Psoas muscle (tissue), 8 donors: ENCODE data around the gene TNMD. TPM values are rescaled to one million over a fixed set of nuclear protein-coding genes. Genes with fewer than 3 reads are reported as not detected.

ENCODE experiments used
- ATAC-seq, 4 donors: fragments of 200-7000 bp; cut with Tn5 transposase; one replicate each; pipeline ENCODE4 v1.9.1; 2020; ENCODE audit warnings: moderate library complexity in 3 of 4, mild to moderate bottlenecking in 2 of 4
- DNase-seq, 2 donors: peaks; one replicate each; pipeline ENCODE4 v3.0.0-alpha.2; 2020
- H3K27ac ChIP-seq: fragments of 200-600 bp; one replicate; pipeline ENCODE4 v1.8.0; 2022
- H3K27me3 ChIP-seq, 3 donors: fragments of 200-600 bp in 1 of 3; one replicate each; pipeline versions ENCODE4 v1.6.1 to v1.8.0; 2013 to 2022; ENCODE audit warnings: low read length in 2 of 3, mild to moderate bottlenecking in 2 of 3, moderate library complexity in 1 of 3; ENCODE audit not compliant: insufficient read depth in 3 of 3
- H3K36me3 ChIP-seq, 2 donors: fragments of 200-600 bp in 1 of 2; one replicate each; pipeline versions ENCODE4 v1.6.1 to v1.8.0; 2013 to 2022; ENCODE audit warnings: low read depth in 1 of 2, mild to moderate bottlenecking in 1 of 2, moderate library complexity in 1 of 2; ENCODE audit not compliant: insufficient read depth in 1 of 2
- H3K4me1 ChIP-seq: fragments of 200-600 bp; one replicate; pipeline ENCODE4 v1.8.0; 2022
- H3K4me3 ChIP-seq: fragments of 200-600 bp; one replicate; pipeline ENCODE4 v1.8.0; 2022; ENCODE audit warnings: mild to moderate bottlenecking
- H3K9me3 ChIP-seq: fragments of 200-600 bp; one replicate; pipeline ENCODE4 v1.8.0; 2022
- WGBS, 3 donors: extraction: QIAGEN DNeasy Blood & Tissue Kit; methylation state at CpG; one replicate each; pipeline versions ENCODE4 v1.1.6 to v1.1.7; 2013; 5-methylcytosine and 5-hydroxymethylcytosine counted together
- intact Hi-C, 2 donors: fragments of 100-400 bp; cut with DNase I; formaldehyde crosslinking; loops; one replicate each; pipeline versions ENCODE4 v1.11.0 to v1.14.2; 2022
- polyA plus RNA-seq, 3 donors: library from polyadenylated mRNA; stranded (reverse); fragments of 200-250 nt; gene quantifications; one replicate each; pipeline ENCODE4 v1.2.3, GENCODE V29; 2013
- total RNA-seq, 4 donors: library from RNA; stranded (reverse); fragmentation: NEBNext Ultra II Directional in 2 of 4; extraction: Animal tissue kit (Norgen Biotek cat#: 25700) in 2 of 4; gene quantifications; one replicate each; pipeline versions ENCODE4 v1.2.1 to v1.2.4, GENCODE V29; 2021 to 2023
- TF ChIP-seq, protein P1 (sequence below): fragments of 200-600 bp; IDR thresholded peaks from one replicate; pipeline ENCODE4 v1.8.0; 2022; ENCODE audit warnings: antibody characterized with exemption
- donor health status: healthy with polysubstance abuse.
- donor health status: DM: no; HTN: no; CAD: no; lungs with moderate emphysema.
- donor health status: Bipolar disorder and iron deficiency.
- donor health status: healthy.
- donor health status: DM: yes; HTN: yes; CAD: no.
- donor health status: DM: no; HTN: no; CAD: no.
- donor health status: DM: no; HTN: no; CAD: no.
- donor health status: DM: yes; HTN: yes; CAD: no.

TNMD gene
- total and polyA plus RNA-seq, 7 donors: 0.03 to 0.69 (median 0.06) TPM; not detected in 4

DNA sequence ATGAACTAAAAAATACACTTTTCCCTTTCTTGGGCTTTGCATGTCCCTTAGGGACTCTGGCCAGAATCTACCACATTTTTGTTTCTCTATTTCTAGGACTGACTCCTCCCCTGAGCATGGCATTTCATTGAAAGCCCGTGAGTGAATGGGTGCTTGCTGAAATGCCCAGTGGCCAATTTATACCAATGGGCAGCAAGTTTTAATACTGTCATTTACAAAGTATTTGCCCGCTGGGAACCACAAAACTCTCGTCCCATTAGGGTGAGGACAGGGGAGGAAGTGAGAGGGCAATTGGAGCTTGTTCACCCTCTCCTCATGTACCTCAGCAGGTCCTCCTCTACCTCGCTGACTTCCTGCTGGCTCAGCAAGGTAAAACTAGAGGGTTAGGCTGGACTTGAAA lies 60.4 kb downstream of the TNMD start:
- WGBS, 3 donors: 42 to 68% (median 47%) methylated on average over 4 of the region's 4 CpGs
- ATAC-seq (no peak), DNase-seq (no peak)
- H3K27ac ChIP-seq: no peak overlapping the region
- TF ChIP-seq, protein P1, sequence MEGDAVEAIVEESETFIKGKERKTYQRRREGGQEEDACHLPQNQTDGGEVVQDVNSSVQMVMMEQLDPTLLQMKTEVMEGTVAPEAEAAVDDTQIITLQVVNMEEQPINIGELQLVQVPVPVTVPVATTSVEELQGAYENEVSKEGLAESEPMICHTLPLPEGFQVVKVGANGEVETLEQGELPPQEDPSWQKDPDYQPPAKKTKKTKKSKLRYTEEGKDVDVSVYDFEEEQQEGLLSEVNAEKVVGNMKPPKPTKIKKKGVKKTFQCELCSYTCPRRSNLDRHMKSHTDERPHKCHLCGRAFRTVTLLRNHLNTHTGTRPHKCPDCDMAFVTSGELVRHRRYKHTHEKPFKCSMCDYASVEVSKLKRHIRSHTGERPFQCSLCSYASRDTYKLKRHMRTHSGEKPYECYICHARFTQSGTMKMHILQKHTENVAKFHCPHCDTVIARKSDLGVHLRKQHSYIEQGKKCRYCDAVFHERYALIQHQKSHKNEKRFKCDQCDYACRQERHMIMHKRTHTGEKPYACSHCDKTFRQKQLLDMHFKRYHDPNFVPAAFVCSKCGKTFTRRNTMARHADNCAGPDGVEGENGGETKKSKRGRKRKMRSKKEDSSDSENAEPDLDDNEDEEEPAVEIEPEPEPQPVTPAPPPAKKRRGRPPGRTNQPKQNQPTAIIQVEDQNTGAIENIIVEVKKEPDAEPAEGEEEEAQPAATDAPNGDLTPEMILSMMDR: no peak
- H3K4me1 ChIP-seq: no peaks in the 10 kb centered on the region
- H3K27me3 ChIP-seq: peaks cover 0 to 43% (median 0%) of the 10 kb centered on the region in 3 donors
- H3K36me3 ChIP-seq: no peaks in the 10 kb centered on the region
- H3K9me3 ChIP-seq: no peaks in the 10 kb centered on the region
- peak overlapping the region; percentile 41 for H3K4me3 ChIP-seq
- intact Hi-C loops: no loop called here

DNA sequence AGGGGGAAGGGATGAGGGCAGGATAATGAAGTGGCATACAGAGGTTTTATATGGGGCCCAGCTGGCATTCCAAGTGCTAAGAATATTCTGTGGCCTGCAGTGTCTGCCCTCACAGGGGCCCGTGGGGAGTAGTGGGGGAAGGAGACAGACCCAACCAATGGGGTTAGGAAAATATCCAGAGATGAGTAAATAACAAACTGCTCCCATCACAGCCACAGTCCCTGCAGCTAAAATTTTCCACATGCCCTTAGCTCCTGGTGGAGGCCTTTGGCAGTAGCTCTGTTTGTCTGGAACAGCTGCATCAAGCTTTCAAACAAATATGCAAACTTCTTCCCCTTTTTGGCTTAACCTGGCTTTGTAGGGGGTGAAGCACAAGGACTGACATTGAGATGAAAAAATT lies 62.4 kb downstream of the TNMD start:
- 0 to 44% (median 16%) methylated on average over 1 of the region's 1 CpG for WGBS, 3 donors
- DNase-seq (peak in 1 of 2 donors; percentile 55), ATAC-seq (no peak)
- Histone ChIP-seq H3K27me3 (peaks cover 0 to 40% (median 0%) of the 10 kb centered on the region in 3 donors), H3K9me3 (no peaks in the 10 kb centered on the region), H3K27ac (no peak overlapping the region), H3K36me3 (no peaks in the 10 kb centered on the region), H3K4me3 (no peak overlapping the region), H3K4me1 (no peaks in the 10 kb centered on the region)
- TF ChIP-seq, protein P1: no peak
- intact Hi-C loops: no loop called here

DNA sequence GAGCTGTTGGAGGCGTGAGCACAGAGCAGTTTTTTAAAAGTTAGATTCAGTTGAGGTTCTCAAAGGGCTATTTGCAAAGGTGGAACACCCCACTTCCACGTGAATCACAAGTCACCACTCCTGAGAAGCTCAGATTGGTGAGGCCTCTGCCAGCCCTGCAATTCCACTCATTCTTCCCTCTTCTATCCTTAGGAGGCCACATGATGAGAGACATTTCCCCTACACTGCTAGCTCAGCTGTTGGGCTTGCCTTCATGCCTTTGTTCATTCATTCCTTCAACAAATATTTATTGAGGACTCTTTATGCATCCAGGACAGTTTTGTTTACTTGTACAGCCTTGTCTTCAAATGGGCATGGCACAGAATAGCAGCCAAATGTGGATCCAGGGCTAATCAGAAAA lies 63.0 kb downstream of the TNMD start:
- Histone ChIP-seq H3K27me3 (peaks cover 0 to 40% (median 0%) of the 10 kb centered on the region in 3 donors), H3K4me3 (no peak overlapping the region), H3K36me3 (no peaks in the 10 kb centered on the region), H3K4me1 (no peaks in the 10 kb centered on the region), H3K27ac (no peak overlapping the region), H3K9me3 (no peaks in the 10 kb centered on the region)
- ATAC-seq (no peak), DNase-seq (no peak)
- TF ChIP-seq, protein P1: no peak
- intact Hi-C loops: no loop called here
- WGBS, 3 donors: 45 to 69% (median 59%) methylated on average over 2 of the region's 2 CpGs

DNA sequence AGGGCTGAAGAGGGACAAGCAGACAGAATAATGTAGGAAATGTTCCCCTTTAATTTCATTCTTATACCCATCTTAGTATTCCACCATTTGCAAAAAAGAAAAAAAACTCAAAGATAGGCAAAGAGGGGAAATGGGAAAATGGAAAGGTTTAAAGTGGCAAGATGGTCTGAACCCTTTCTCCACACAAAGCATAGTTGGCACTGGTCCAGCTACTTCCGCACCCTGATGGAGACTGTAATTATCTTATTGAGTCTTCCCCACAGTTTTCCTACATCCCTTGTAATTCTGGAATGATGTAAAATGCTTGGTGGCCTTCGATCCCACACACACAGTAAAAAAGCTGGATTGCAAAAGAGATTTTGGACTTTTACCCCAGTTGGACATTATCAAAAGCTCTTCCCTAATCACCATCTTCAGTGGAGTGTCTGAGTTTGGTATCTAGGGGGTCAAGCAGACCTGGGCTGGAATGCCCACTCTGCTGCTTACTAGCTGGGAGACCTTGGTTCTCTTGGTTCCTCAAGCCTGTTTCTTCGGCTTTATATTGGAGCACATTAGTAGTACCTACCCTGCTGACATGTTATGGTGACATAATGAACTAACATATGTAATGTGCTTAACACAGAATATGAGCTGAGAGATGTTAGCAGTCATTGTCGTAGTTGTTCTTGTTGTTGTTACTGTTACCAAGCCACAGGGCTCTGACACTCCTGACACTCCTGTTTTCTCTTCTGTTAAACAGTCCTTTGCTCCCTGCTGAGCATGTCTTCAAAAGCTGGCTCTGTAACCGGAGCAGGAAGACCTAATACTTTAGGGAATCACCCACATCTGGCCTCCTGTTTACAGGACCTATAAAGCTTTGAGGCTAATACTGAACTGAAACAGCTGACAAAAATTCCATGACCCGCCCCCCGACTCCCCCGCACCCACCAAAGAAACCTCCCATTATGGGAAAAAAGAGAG lies 64.0 kb downstream of the TNMD start:
- peaks cover 0 to 38% (median 0%) of the 10 kb centered on the region in 3 donors for H3K27me3 ChIP-seq
- peak in 3 of 4 donors; percentile 33 to 65 (median 39) for ATAC-seq
- no peaks in the 10 kb centered on the region for H3K9me3 ChIP-seq
- H3K27ac ChIP-seq: peak overlapping the region; percentile 63
- DNase-seq: peak; percentile 25 to 49
- H3K36me3 ChIP-seq: no peaks in the 10 kb centered on the region
- intact Hi-C loops: no loop called here
- no peaks in the 10 kb centered on the region for H3K4me1 ChIP-seq
- WGBS, 3 donors: 32 to 56% (median 43%) methylated on average over 8 of the region's 8 CpGs
- TF ChIP-seq, protein P1: no peak
- H3K4me3 ChIP-seq: no peak overlapping the region

Other genes starting within 250 kb of the TNMD start
- gene PCDH19, start 174.7 kb upstream of the TNMD start, total RNA-seq: 1 to 10 TPM in 1 of 4 donors, under 1 TPM in 3; 0.40 to 1.2 (median 0.90) TPM
- under 1 TPM; 0.13 to 0.23 (median 0.18) TPM for gene PCDH19, start 174.7 kb upstream of the TNMD start, polyA plus RNA-seq
- gene TSPAN6, start 51.9 kb downstream of the TNMD start, total RNA-seq: 1 to 10 TPM; 2.1 to 3.8 (median 2.8) TPM
- 1 to 10 TPM; 3.3 to 4.3 (median 3.8) TPM for gene TSPAN6, start 51.9 kb downstream of the TNMD start, polyA plus RNA-seq
- gene SRPX2, start 59.3 kb downstream of the TNMD start, total RNA-seq: 1 to 10 TPM; 4.9 to 7.3 (median 5.1) TPM
- gene SRPX2, start 59.3 kb downstream of the TNMD start, polyA plus RNA-seq: 1 to 10 TPM; 2.1 to 2.8 (median 2.3) TPM
- gene SYTL4, start 147.2 kb downstream of the TNMD start, total RNA-seq: 1 to 10 TPM; 1.6 to 2.2 (median 2.0) TPM
- gene SYTL4, start 147.2 kb downstream of the TNMD start, polyA plus RNA-seq: 1 to 10 TPM; 1.3 to 1.6 (median 1.4) TPM
- 1 to 10 TPM; 3.3 to 6.8 (median 4.8) TPM for gene CSTF2, start 235.5 kb downstream of the TNMD start, total RNA-seq
- gene CSTF2, start 235.5 kb downstream of the TNMD start, polyA plus RNA-seq: 10 to 100 TPM in 2 of 3 donors, 1 to 10 TPM in 1; 4.5 to 14.0 (median 10.6) TPM